GM12874 (cell line): ENCODE results near the gene HTR4.

Experiments used
- TF ChIP-seq, protein P1 (sequence below): IDR thresholded peaks from 2 replicates; pipeline ENCODE4 v1.5.1; 2011; ENCODE audit warnings: low read depth, mild to moderate bottlenecking, control low read depth, low read length, moderate library complexity; ENCODE audit not compliant: insufficient read depth

HTR4 gene

DNA sequence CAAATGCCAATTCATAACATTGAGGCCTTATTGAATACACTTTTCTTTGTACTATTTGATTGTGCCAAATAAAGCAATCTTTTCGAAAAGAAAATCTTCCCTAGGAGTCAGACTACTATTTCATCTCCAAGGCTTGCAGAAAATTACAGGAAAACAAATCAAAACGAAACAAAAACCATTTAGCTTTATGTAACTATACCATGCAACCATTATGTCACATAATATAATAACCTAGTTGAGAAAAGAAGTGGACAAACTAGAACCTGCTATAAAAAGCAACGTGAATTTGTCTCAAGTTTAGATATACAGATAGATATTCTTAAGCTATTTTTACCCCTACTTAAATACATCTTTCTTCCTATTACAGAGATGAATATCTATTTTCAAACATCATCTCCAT, 18.0 kb downstream of the HTR4 start:
- TF ChIP-seq, protein P1, sequence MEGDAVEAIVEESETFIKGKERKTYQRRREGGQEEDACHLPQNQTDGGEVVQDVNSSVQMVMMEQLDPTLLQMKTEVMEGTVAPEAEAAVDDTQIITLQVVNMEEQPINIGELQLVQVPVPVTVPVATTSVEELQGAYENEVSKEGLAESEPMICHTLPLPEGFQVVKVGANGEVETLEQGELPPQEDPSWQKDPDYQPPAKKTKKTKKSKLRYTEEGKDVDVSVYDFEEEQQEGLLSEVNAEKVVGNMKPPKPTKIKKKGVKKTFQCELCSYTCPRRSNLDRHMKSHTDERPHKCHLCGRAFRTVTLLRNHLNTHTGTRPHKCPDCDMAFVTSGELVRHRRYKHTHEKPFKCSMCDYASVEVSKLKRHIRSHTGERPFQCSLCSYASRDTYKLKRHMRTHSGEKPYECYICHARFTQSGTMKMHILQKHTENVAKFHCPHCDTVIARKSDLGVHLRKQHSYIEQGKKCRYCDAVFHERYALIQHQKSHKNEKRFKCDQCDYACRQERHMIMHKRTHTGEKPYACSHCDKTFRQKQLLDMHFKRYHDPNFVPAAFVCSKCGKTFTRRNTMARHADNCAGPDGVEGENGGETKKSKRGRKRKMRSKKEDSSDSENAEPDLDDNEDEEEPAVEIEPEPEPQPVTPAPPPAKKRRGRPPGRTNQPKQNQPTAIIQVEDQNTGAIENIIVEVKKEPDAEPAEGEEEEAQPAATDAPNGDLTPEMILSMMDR = no peak

DNA sequence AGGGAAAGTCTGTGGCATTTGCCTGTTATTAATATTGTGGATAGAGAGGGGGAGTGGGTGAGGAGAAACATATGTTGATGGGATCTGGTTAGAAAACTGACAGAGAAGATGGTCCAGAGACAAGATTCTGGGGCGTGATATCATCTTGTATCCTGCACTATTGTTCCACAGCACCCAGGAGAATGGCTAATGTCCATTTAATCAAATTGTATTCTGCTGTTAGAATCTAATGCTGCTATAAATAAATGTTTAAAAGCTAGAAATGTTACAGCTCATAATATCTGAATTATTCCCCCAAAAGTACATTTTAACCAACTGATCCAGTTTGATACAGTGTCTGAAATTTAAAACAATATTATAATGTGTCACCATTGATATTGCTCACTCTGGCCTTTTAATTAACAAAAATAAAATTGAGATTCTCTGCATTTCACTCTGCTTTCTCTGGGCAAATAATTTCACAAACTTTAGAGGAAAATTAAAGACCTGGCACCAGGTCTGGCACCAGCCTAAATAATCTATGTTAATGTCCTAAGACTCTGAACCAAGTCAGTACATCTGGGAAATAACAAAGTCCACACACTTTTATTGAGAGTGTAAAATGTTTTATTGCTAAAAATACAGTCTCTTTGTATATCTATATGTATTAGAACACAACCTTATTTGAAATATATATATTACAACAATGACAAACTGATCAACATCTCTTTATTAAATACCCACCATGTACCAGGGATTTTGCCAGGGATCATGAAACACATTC, 18.8 kb downstream of the HTR4 start:
- TF ChIP-seq, protein P1 = no peak

DNA sequence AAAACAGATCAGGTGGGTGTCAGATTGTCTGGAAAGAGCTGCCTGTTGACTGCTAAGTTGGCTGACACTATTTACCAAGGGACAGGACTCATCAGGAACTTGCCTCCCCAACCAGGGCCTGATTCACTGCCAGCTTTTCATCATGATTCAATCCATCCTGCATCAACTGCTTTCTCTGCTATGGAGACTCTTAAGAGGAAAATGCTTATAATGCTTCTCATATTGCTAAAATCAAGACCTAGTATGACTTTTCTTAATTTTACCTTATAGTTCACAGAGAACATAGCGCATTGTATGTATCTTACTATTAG, 21.3 kb downstream of the HTR4 start:
- TF ChIP-seq, protein P1 = no peak

DNA sequence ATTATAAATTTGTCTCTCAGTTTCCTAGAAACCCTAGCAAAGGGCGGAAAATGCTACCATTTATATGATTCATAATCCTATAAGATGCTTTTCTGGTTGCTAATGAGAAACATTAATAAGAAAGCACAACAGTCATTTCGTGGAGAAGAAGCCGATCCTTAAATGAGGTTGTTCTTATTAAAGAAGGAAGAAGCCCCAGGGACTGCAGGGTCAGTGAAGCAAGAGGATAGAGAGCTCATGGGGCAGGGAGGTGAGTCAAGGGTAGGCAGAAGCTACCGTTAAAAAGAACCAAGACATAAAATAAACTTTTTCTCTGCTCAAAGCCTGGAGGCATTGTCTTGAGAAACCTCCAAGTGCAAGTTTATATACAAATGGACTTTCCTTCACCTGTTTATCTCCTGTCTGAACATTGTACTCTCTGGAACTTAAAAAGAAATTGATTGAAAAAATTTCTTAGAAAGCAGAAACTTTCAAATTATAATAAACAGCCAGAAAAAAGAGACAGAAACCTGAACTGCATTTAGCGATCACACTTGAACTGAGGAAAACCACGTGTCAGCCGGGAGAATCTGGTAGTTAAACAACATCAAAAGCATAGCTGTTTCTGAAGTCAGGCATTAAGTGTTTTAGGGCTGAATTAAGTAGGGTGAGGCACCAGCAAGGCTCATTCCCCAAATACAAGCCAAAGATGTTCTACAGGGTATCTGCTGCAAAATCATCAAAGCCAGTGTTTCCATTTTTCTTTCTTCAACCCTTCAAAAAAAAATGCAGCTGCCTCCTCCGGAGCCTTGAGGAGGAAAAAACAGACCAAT, 21.9 kb downstream of the HTR4 start:
- TF ChIP-seq, protein P1 = no peak

DNA sequence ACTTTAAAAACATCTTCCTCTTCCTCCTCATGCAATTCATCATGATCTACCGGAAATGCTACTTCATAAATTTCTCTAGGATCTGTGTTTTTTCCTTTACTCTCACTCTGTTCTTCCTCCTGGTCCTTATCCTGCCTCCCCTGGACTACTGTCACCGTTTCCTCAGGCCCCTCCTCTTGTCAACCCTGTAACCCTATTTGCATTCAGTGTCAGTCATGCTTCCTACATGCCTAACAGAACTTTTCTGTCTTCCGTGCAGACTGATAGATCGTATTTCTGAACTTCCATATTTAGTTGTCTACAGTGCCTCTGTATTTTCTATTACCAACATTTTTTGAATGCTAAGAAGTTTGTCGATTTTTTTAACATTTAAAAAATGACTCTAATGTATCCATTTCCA, 27.3 kb downstream of the HTR4 start:
- TF ChIP-seq, protein P1 = no peak

DNA sequence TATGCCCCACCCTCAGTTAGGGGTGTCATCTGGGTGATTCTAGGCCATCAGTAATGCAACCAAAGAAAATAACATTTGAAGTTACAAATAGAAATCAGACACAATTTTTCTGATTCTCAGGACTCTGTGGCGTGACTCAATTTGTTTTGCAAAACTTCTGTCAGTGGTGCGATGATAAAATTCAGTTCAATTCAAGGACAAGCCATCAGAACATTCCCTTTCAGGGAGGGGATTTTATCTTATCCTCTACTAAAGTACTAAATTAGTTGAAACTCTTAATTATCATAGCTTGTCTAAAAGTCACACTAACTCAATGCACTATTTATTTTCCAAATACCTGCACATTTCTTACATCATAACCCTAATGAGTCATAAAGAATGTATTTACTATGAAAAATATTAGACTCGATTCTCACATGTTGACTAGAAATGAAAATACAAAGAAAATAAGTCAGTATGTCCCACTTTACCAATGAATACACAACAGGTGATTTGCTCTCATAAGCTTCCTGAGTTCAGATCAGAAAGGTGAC, 28.2 kb downstream of the HTR4 start:
- TF ChIP-seq, protein P1 = no peak

DNA sequence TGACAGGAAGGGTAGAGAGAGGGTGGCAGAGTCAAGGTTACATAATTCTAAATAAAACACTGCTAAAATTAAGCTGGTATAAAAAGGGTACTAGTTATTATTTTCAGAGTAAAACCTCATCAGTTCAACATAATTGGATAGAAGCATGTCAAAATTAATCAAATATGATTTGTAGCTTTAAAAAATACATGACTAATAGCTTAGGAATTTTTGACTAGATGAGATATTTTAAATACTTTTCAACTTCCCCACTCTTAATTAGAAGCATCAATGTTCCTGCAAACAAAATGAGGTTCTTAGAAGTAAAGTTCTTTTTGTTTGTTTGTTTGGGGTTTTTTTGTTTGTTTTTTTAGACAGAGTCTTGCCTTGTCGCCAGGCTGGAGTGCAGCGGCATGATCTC, 29.1 kb downstream of the HTR4 start:
- TF ChIP-seq, protein P1 = no peak
